ENCODE measurements around the gene ROM1.

The ROM1 gene

DNA sequence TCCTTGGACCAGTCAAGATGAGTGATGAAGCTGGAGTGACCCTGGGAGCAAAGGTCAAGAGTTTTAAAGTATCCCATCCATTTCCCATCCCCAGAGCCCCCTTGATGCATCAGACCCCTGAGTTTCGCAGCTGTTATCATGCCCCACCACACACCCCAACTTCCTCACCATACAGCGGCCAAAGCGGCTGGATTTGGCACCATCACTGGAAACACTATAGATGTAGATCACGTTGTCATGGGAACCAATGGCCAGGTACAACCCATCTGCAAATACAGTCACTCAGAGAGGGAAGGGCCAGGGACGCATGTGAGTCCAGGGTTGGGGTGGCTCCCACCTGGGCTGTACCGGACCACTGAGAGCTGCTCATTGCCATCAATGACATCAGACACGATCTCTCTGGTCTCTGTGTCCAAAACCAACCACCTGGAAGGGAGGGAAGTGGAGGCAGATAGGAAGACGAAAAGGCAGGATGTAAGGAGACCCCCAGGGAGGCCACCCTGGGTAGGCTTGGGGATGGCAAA lies 9.2 kb upstream of the ROM1 start:
- H3K4me3 ChIP-seq (replicated peaks in 1 of 2; ENCODE audit: low read depth in 2 of 2, low read length in 2 of 2): no peak overlapping the region
- DNase-seq (ENCODE audit: low read depth in 2 of 2): no peak
- TF ChIP-seq CTCF (IDR thresholded peaks at IDR 0.05; ENCODE audit: low read depth, low read length): no peak

- no peak for TF ChIP-seq CTCF (IDR thresholded peaks at IDR 0.05; ENCODE audit: low read depth, low read length)
- H3K4me3 ChIP-seq (replicated peaks in 1 of 2; ENCODE audit: low read depth in 2 of 2, low read length in 2 of 2): no peak overlapping the region
- peak in 1 of 2 donors; percentile 16 for DNase-seq (ENCODE audit: low read depth in 2 of 2)
Observed at GRCh38 chr11:62604460-62605120, 8.5 kb upstream of the ROM1 start.

DNA sequence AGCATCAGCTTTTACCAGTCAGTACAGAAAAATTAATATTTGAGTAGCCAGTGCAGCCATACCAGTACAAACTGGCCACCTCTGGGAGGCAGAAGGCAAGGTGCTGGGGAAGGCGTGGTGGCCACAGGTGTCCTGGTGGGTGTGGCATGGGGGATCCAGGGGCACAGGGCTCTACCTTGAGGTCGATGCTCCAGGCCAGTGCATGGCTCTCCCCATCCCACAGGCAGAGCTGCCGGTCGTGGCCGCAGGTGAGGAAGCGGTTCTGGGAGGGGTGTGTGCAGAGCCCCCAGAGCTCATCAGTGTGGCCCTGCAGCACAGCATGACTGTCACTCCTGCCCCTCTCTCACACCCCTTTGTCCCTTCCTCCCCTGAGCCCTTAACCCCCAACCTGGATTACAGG lies 7.6 kb upstream of the ROM1 start:
- H3K4me3 ChIP-seq (replicated peaks in 1 of 2; ENCODE audit: low read depth in 2 of 2, low read length in 2 of 2): no peak overlapping the region
- no peak for TF ChIP-seq CTCF (IDR thresholded peaks at IDR 0.05; ENCODE audit: low read depth, low read length)
- DNase-seq (ENCODE audit: low read depth in 2 of 2): no peak

GRCh38 chr11:62605902-62606301 lies 7.2 kb upstream of the ROM1 start:
- TF ChIP-seq CTCF (IDR thresholded peaks at IDR 0.05; ENCODE audit: low read depth, low read length): no peak
- H3K4me3 ChIP-seq (replicated peaks in 1 of 2; ENCODE audit: low read depth in 2 of 2, low read length in 2 of 2): no peak overlapping the region
- DNase-seq (ENCODE audit: low read depth in 2 of 2): no peak

GRCh38 chr11:62607714-62608113 lies 5.3 kb upstream of the ROM1 start:
- TF ChIP-seq CTCF (IDR thresholded peaks at IDR 0.05; ENCODE audit: low read depth, low read length): no peak
- no peak overlapping the region for H3K4me3 ChIP-seq (replicated peaks in 1 of 2; ENCODE audit: low read depth in 2 of 2, low read length in 2 of 2)
- DNase-seq (ENCODE audit: low read depth in 2 of 2): no peak

DNA sequence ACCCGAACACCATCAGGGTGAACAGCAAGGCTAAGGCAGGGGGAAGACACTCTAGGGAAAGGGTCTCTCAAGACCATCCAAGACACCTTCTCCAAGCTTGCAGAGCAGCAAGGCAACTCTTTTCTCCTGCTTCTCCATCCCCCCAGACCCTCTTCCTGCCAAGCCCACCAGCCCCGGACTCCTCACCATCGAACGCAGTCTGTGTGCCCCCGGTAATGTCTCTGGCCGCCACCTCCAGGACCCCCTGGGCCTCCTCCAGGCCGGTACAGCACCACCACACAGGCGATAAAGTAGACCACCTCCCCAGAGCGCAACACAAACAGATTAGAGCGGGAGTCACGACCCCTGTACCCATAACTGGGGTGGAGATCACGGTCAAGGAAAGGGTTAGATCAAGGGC lies 4.3 kb upstream of the ROM1 start:
- no peak overlapping the region for H3K4me3 ChIP-seq (replicated peaks in 1 of 2; ENCODE audit: low read depth in 2 of 2, low read length in 2 of 2)
- DNase-seq (ENCODE audit: low read depth in 2 of 2): no peak
- no peak for TF ChIP-seq CTCF (IDR thresholded peaks at IDR 0.05; ENCODE audit: low read depth, low read length)

- no peak for DNase-seq (ENCODE audit: low read depth in 2 of 2)
- no peak overlapping the region for H3K4me3 ChIP-seq (replicated peaks in 1 of 2; ENCODE audit: low read depth in 2 of 2, low read length in 2 of 2)
- no peak for TF ChIP-seq CTCF (IDR thresholded peaks at IDR 0.05; ENCODE audit: low read depth, low read length)
Observed at GRCh38 chr11:62610403-62610802, 2.7 kb upstream of the ROM1 start.

Data from cardiac fibroblast (primary cell).